Stimulated activated CD8-positive, alpha-beta memory T cell treated with anti-CD3 and anti-CD28 coated beads, Interleukin-2, amount 100 ng/mL, for 1 hour (primary cell): ENCODE data around the gene BMAL1.

Experiments
- DNase-seq, 2 donors: peaks; one replicate each; pipeline ENCODE4 v3.0.0-alpha.2; 2020; ENCODE audit warnings: low read depth in 2 of 2

Gene BMAL1

GRCh38 chr11:13291361-13291760 is 13.8 kb downstream of the BMAL1 start:
- no peak for DNase-seq

- DNase-seq = no peak
Observed at GRCh38 chr11:13291800-13292199, 14.2 kb downstream of the BMAL1 start.

- no peak for DNase-seq
Observed at GRCh38 chr11:13292970-13293369, 15.4 kb downstream of the BMAL1 start.

- DNase-seq = no peak
Observed at GRCh38 chr11:13294178-13294577, 16.6 kb downstream of the BMAL1 start.

GRCh38 chr11:13294771-13295579 is 17.4 kb downstream of the BMAL1 start:
- DNase-seq = no peak

- no peak for DNase-seq
Observed at GRCh38 chr11:13297308-13297916, 19.8 kb downstream of the BMAL1 start.

- no peak for DNase-seq
Observed at GRCh38 chr11:13297917-13298356, 20.3 kb downstream of the BMAL1 start.

- DNase-seq = no peak
Observed at GRCh38 chr11:13298765-13299164, 21.2 kb downstream of the BMAL1 start.

- DNase-seq = no peak
Observed at GRCh38 chr11:13301522-13301921, 23.9 kb downstream of the BMAL1 start.

GRCh38 chr11:13302420-13302958 is 24.9 kb downstream of the BMAL1 start:
- no peak for DNase-seq

GRCh38 chr11:13303668-13304649 is 26.4 kb downstream of the BMAL1 start:
- no peak for DNase-seq

GRCh38 chr11:13304655-13305335 is 27.2 kb downstream of the BMAL1 start:
- DNase-seq = no peak

- DNase-seq = no peak
Observed at GRCh38 chr11:13308704-13309103, 31.1 kb downstream of the BMAL1 start.

- no peak for DNase-seq
Observed at GRCh38 chr11:13309156-13309555, 31.6 kb downstream of the BMAL1 start.

- no peak for DNase-seq
Observed at GRCh38 chr11:13310443-13310842, 32.9 kb downstream of the BMAL1 start.

- DNase-seq = no peak
Observed at GRCh38 chr11:13311570-13311969, 34.0 kb downstream of the BMAL1 start.

GRCh38 chr11:13313005-13313819 is 35.6 kb downstream of the BMAL1 start:
- no peak for DNase-seq

- DNase-seq = no peak
Observed at GRCh38 chr11:13314676-13315394, 37.2 kb downstream of the BMAL1 start.

- no peak for DNase-seq
Observed at GRCh38 chr11:13315517-13316432, 38.2 kb downstream of the BMAL1 start.
